Body of pancreas (tissue), 4 donors: ENCODE data around the gene CAB39L. TPM values are rescaled to one million over a fixed set of nuclear protein-coding genes. Genes with fewer than 3 reads are reported as not detected.

ENCODE experiments used
- ATAC-seq: fragments of 150-250 bp; one replicate; pipeline ENCODE4 v1.9.1; 2016
- DNase-seq, 4 donors: peaks; one replicate each; pipeline ENCODE4 v3.0.0-alpha.2; 2019
- H3K27ac ChIP-seq, 4 donors: fragments of 200-600 bp; sonication (generic); 1 replicate in 3 of 4; 2 replicates in 1 of 4; pipeline versions ENCODE4 v1.5.1 to v1.6.1; 2016 to 2019; ENCODE audit warnings: mild to moderate bottlenecking in 1 of 4, mixed read lengths in 1 of 4, moderate library complexity in 1 of 4
- H3K27me3 ChIP-seq, 2 donors: fragments of 200-600 bp; sonication (generic); one replicate each; pipeline ENCODE4 v1.6.0; 2016; ENCODE audit warnings: mild to moderate bottlenecking in 1 of 2
- H3K36me3 ChIP-seq, 2 donors: fragments of 200-600 bp; sonication (generic); replicated peaks in 1 of 2; 2 replicates each; pipeline ENCODE4 v1.5.1; 2016; ENCODE audit warnings: low read depth in 2 of 2; ENCODE audit not compliant: insufficient read depth in 1 of 2
- H3K4me1 ChIP-seq: fragments of 200-600 bp; sonication (generic); one replicate; pipeline ENCODE4 v1.6.0; 2016
- H3K4me3 ChIP-seq, 2 donors: fragments of 200-600 bp; sonication (generic); 1 replicate in 1 of 2; 2 replicates in 1 of 2; pipeline ENCODE4 v1.5.1; 2016 to 2019
- H3K9me3 ChIP-seq, 3 donors: fragments of 200-600 bp; sonication (generic); 1 replicate in 2 of 3; 2 replicates in 1 of 3; pipeline ENCODE4 v1.5.1; 2016
- CTCF ChIP-seq, 7 experiments: fragments of 450-650 bp in 4 of 7; fragments of 200-600 bp in 3 of 7; sonication (generic) in 3 of 7; IDR thresholded peaks; one replicate each; pipeline ENCODE4 v1.5.1; 2016 to 2019; ENCODE audit warnings: antibody characterized with exemption in 7 of 7
- POLR2A ChIP-seq, 3 donors: fragments of 450-650 bp; IDR thresholded peaks; one replicate each; pipeline ENCODE4 v1.6.1; 2016; ENCODE audit warnings: antibody characterized with exemption in 3 of 3, mild to moderate bottlenecking in 2 of 3
- WGBS, 2 donors: methylation state at CpG; one replicate each; pipeline ENCODE4 v1.1.5; 2017; 5-methylcytosine and 5-hydroxymethylcytosine counted together
- intact Hi-C: fragments of 100-400 bp; cut with DNase I; formaldehyde crosslinking; loops from one replicate; pipeline ENCODE4 v1.15.1; 2023
- total RNA-seq, 2 donors: library from RNA; depleted of rRNA; stranded (reverse); fragments of >200 nt; gene quantifications; one replicate each; pipeline ENCODE4 v1.1.0, GENCODE V29; 2016

CAB39L gene
- total RNA-seq, 2 donors from 2014 or later = 6.9 to 13.0 TPM

DNA sequence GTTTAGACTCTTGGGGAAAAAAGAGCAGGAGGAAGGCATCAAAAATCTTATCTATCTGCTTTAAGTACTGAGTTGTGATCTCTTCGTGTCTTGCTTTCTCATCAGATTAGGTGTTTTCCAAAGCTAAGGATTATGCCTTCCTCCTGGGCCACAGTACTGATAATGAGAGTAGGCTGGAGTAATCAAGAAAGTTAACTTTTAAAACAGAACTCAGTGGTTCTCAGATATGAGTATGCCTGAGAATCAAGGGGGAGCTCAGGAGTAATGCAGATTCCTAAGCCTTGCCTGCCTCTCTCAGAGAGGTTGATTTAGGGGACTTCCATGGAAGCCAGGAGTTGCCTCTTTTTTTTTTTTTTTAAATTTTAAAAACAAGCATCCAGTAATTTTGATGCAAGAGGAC is 172.6 kb downstream of the CAB39L start:
- intact Hi-C loops = no loop called here
- no peaks in the 10 kb centered on the region for H3K4me1 ChIP-seq
- no peak overlapping the region for H3K4me3 ChIP-seq
- DNase-seq = no peak
- H3K27me3 ChIP-seq = no peaks in the 10 kb centered on the region
- no peak overlapping the region for H3K27ac ChIP-seq
- no peak for ATAC-seq
- no peak for TF ChIP-seq POLR2A (IDR thresholded peaks at IDR 0.05)
- no peak for TF ChIP-seq CTCF (IDR thresholded peaks at IDR 0.05)
- peaks cover 0 to 5% of the 10 kb centered on the region in 2 donors for H3K36me3 ChIP-seq
- WGBS, 2 donors = 33 to 77% methylated on average over 1 of the region's 1 CpG
- no peaks in the 10 kb centered on the region for H3K9me3 ChIP-seq

DNA sequence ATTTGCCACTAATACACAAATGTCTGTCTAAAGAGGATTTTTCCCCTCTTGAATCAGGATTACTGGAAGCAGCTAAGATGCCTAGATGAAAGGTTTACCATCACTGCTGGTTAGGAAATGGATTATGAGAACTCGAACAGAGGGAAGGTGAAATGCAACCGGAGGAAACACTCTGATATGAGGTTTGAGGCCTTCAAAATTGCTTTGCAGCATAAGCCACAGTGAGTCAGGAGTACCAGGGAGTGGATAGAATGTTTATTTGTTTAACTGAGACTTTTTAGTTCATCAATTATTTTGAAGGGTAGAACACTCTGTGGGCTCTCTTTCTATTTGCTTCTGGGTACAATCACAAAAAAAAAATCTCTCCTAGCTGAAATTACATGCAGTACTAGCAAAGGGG is 178.0 kb downstream of the CAB39L start:
- H3K27ac ChIP-seq = no peak overlapping the region
- no peaks in the 10 kb centered on the region for H3K4me1 ChIP-seq
- TF ChIP-seq POLR2A (IDR thresholded peaks at IDR 0.05) (no peak), CTCF (IDR thresholded peaks at IDR 0.05) (no peak)
- WGBS, 2 donors = 75 to 78% methylated on average over 2 of the region's 2 CpGs
- no peaks in the 10 kb centered on the region for H3K27me3 ChIP-seq
- H3K36me3 ChIP-seq = peaks cover 0 to 7% of the 10 kb centered on the region in 2 donors
- H3K9me3 ChIP-seq = no peaks in the 10 kb centered on the region
- DNase-seq = no peak
- no peak overlapping the region for H3K4me3 ChIP-seq
- no peak for ATAC-seq
- intact Hi-C loops = no loop called here

- DNase-seq = no peak
- no peaks in the 10 kb centered on the region for H3K4me1 ChIP-seq
- 89% methylated on average over 6 of the region's 6 CpGs for WGBS, 2 donors
- H3K9me3 ChIP-seq = no peaks in the 10 kb centered on the region
- H3K36me3 ChIP-seq = peaks cover 0 to 9% of the 10 kb centered on the region in 2 donors
- TF ChIP-seq CTCF (IDR thresholded peaks at IDR 0.05) (no peak), POLR2A (IDR thresholded peaks at IDR 0.05) (no peak)
- H3K27me3 ChIP-seq = no peaks in the 10 kb centered on the region
- H3K27ac ChIP-seq = no peak overlapping the region
- H3K4me3 ChIP-seq = no peak overlapping the region
- intact Hi-C loops = no loop called here
- no peak for ATAC-seq
Observed at GRCh38 chr13:49262634-49263033, 181.2 kb downstream of the CAB39L start.

DNA sequence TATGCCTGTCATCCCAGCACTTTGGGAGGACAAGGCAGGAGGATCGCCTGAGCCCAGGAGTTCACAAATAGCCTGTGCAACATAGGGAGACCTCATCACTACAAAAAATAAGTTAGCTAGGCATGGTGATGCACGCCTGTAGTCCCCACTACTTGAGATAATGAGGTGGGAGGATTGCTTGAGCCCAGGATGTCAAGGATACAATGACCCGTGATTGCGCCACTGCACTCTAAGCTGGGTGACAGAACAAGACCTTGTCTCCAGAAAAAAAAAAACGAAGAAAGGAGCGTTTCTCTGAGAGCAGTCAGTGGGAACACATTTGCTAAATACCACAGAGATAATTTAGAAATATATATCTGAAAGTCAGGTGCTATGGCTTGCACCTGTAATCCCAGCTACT is 184.3 kb downstream of the CAB39L start:
- TF ChIP-seq CTCF (IDR thresholded peaks at IDR 0.05) = no peak
- TF ChIP-seq POLR2A (IDR thresholded peaks at IDR 0.05) = no peak
- H3K27ac ChIP-seq = no peak overlapping the region
- no peak overlapping the region for H3K4me3 ChIP-seq
- H3K36me3 ChIP-seq = peaks cover 7 to 16% of the 10 kb centered on the region in 2 donors
- no peaks in the 10 kb centered on the region for H3K9me3 ChIP-seq
- intact Hi-C loops = no loop called here
- H3K4me1 ChIP-seq = no peaks in the 10 kb centered on the region
- no peak for ATAC-seq
- WGBS, 2 donors = 87% methylated on average over 6 of the region's 6 CpGs
- no peak for DNase-seq
- H3K27me3 ChIP-seq = no peaks in the 10 kb centered on the region

Other genes starting within 250 kb of the CAB39L start
- gene MLNR, start 223.7 kb downstream of the CAB39L start, total RNA-seq = not detected
- 1 to 10 TPM; 3.9 to 5.6 TPM for gene CDADC1, start 196.1 kb downstream of the CAB39L start, total RNA-seq
- gene SETDB2, start 210 bp upstream of the CAB39L start, total RNA-seq = 1 to 10 TPM; 4.9 to 8.6 TPM
- gene PHF11, start 51.9 kb upstream of the CAB39L start, total RNA-seq = 10 to 100 TPM; 22.7 to 30.1 TPM
- 10 to 100 TPM in 1 of 2 donors, 1 to 10 TPM in 1; 6.3 to 12.2 TPM for gene RCBTB1, start 141.5 kb upstream of the CAB39L start, total RNA-seq
- gene ARL11, start 184.4 kb upstream of the CAB39L start, total RNA-seq = under 1 TPM in 1 of 2 donors, not detected in 1; 0.52 TPM
- 10 to 100 TPM; 30.7 to 72.1 TPM for gene EBPL, start 247.4 kb upstream of the CAB39L start, total RNA-seq